NT2/D1 (cell line): ENCODE measurements around the gene NUP43.

Experiments
- SUZ12 ChIP-seq: IDR thresholded peaks from 2 replicates; pipeline ENCODE4 v1.6.1; 2011; ENCODE audit not compliant: insufficient read length, insufficient read depth; ENCODE audit errors: extremely low read depth
- YY1 ChIP-seq: IDR thresholded peaks from 2 replicates; pipeline ENCODE4 v1.6.1; 2011; ENCODE audit not compliant: insufficient read length, insufficient read depth
- ZNF274 ChIP-seq: IDR thresholded peaks from 2 replicates; pipeline ENCODE4 v1.6.1; 2011; ENCODE audit warnings: mild to moderate bottlenecking, low read depth, low read length

DNA sequence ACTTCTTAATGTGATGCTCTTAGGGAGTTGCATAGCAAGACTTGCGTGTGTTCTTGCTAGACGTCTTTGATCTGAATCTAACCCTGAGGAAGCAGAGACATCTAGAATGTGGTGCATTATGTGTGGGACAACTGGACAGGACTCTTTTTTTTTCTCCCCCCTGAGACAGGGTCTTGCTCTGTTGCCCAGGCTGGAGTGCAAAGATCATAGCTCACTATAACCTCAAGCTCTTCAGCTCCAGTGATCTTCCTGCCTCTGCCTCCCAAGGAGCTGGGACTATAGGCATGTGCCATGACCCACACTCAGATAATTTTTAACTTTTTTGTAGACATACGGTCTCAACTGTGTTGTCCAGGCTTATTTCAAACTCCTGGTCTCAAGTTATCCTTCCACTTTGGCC, 37.2 kb upstream of the NUP43 start:
- TF ChIP-seq ZNF274 (no peak), YY1 (no peak), SUZ12 (no peak)
